T-helper 17 cell (primary cell): ENCODE results near the gene ACOXL. TPM values are rescaled to one million over a fixed set of nuclear protein-coding genes. Genes with fewer than 3 reads are reported as not detected.

ENCODE experiments used
- ATAC-seq: fragments of 150-1000 bp; cut with Tn5 transposase; 2 replicates; pipeline ENCODE4 v1.10.0; 2021; ENCODE audit warnings: mild to moderate bottlenecking, moderate library complexity
- DNase-seq, 3 donors: peaks; one replicate each; pipeline versions ENCODE4 v3.0.0 to v3.0.0-alpha.2; 2020 to 2021
- H3K9me3 ChIP-seq: one replicate; pipeline ENCODE4 v1.7.0; 2013; ENCODE audit warnings: low read length, mild to moderate bottlenecking; ENCODE audit not compliant: control insufficient read depth, poor library complexity, severe bottlenecking
- H3K27ac Mint-ChIP-seq: one replicate; pipeline ENCODE4 v1.8.0; 2022; ENCODE audit warnings: mild to moderate bottlenecking, moderate library complexity, mixed read lengths
- H3K27me3 Mint-ChIP-seq: one replicate; pipeline ENCODE4 v1.8.0; 2022; ENCODE audit warnings: mixed read lengths
- H3K36me3 Mint-ChIP-seq: one replicate; pipeline ENCODE4 v1.8.0; 2022; ENCODE audit warnings: low read depth, mixed read lengths
- H3K4me1 Mint-ChIP-seq: one replicate; pipeline ENCODE4 v1.8.0; 2022; ENCODE audit warnings: mild to moderate bottlenecking, mixed read lengths
- H3K4me3 Mint-ChIP-seq: one replicate; pipeline ENCODE4 v1.8.0; 2022; ENCODE audit warnings: mild to moderate bottlenecking, moderate library complexity, mixed read lengths
- total RNA-seq, 4 donors: library from RNA in 2 of 4; stranded (reverse) in 2 of 4; gene quantifications; one replicate each; pipeline ENCODE4 v1.2.3 and lab custom pipeline; 2022 to 2026

Gene ACOXL
- total RNA-seq, 2 donors from 2014 or later: not detected

GRCh38 chr2:110869472-110870446 is 137.4 kb downstream of the ACOXL start:
- H3K9me3 ChIP-seq: no peaks in the 10 kb centered on the region
- ATAC-seq (no peak), DNase-seq (no peak)
- peaks cover 2% of the 10 kb centered on the region for H3K36me3 Mint-ChIP-seq
- peaks cover 22% of the 10 kb centered on the region for H3K4me1 Mint-ChIP-seq
- no peak overlapping the region for H3K4me3 Mint-ChIP-seq
- no peak overlapping the region for H3K27ac Mint-ChIP-seq
- H3K27me3 Mint-ChIP-seq: peaks cover 24% of the 10 kb centered on the region

DNA sequence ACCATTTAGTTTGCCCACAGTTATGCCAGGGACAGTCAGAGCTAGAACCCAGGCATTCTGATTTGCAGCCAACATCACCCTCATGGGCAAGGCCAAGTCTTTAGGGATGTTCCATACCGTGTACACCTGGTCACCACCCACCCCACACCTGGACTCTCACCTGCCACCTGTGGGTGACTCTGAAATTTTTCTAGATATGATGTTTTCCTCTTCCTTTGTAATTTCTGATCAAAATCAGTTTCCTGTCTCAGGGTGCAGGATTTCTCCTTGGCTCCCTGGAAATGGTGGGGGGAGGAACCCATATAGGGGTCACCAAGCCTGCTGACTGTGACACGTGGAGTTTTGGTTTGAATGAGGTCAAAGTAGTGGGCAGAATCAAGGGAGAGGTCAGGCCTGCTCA is 138.2 kb downstream of the ACOXL start:
- ATAC-seq (no peak), DNase-seq (no peak)
- peaks cover 2% of the 10 kb centered on the region for H3K36me3 Mint-ChIP-seq
- peaks cover 24% of the 10 kb centered on the region for H3K27me3 Mint-ChIP-seq
- no peak overlapping the region for H3K4me3 Mint-ChIP-seq
- no peaks in the 10 kb centered on the region for H3K9me3 ChIP-seq
- H3K4me1 Mint-ChIP-seq: peaks cover 15% of the 10 kb centered on the region
- no peak overlapping the region for H3K27ac Mint-ChIP-seq

DNA sequence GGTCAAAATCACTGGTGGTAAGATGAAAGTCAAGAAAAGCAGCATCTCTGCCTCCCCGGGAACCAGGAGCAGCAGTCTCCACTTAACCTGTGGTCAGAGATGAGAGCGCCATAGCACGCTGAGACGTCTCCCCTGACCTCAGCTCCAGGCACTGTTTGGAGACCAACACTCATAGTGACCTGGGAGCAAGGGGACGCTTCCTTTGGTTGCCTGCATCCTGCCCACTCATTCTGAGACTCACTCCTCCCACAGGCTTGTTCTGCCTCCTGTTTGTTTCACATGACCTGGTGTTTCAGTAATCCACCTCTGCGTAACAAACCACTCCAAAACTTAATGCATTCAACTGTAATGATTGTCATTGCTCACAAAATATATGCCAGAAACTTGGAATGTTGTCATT is 139.3 kb downstream of the ACOXL start:
- H3K36me3 Mint-ChIP-seq: no peaks in the 10 kb centered on the region
- peaks cover 16% of the 10 kb centered on the region for H3K27me3 Mint-ChIP-seq
- no peak overlapping the region for H3K4me3 Mint-ChIP-seq
- ATAC-seq: no peak
- no peaks in the 10 kb centered on the region for H3K9me3 ChIP-seq
- H3K4me1 Mint-ChIP-seq: peaks cover 4% of the 10 kb centered on the region
- no peak overlapping the region for H3K27ac Mint-ChIP-seq
- no peak for DNase-seq

GRCh38 chr2:110872521-110872920 is 140.1 kb downstream of the ACOXL start:
- DNase-seq: no peak
- no peaks in the 10 kb centered on the region for H3K9me3 ChIP-seq
- no peak for ATAC-seq
- Mint-ChIP-seq H3K27me3 (peaks cover 13% of the 10 kb centered on the region), H3K4me1 (no peaks in the 10 kb centered on the region), H3K4me3 (no peak overlapping the region), H3K36me3 (no peaks in the 10 kb centered on the region), H3K27ac (no peak overlapping the region)

GRCh38 chr2:110873056-110873502 is 140.7 kb downstream of the ACOXL start:
- no peaks in the 10 kb centered on the region for H3K9me3 ChIP-seq
- Mint-ChIP-seq H3K4me1 (no peaks in the 10 kb centered on the region), H3K27me3 (peaks cover 16% of the 10 kb centered on the region), H3K4me3 (no peak overlapping the region), H3K36me3 (no peaks in the 10 kb centered on the region), H3K27ac (no peak overlapping the region)
- DNase-seq (no peak), ATAC-seq (no peak)

GRCh38 chr2:110873597-110874452 is 141.5 kb downstream of the ACOXL start:
- Mint-ChIP-seq H3K36me3 (no peaks in the 10 kb centered on the region), H3K27ac (no peak overlapping the region), H3K27me3 (peaks cover 11% of the 10 kb centered on the region), H3K4me3 (no peak overlapping the region), H3K4me1 (no peaks in the 10 kb centered on the region)
- ATAC-seq (no peak), DNase-seq (no peak)
- H3K9me3 ChIP-seq: no peaks in the 10 kb centered on the region

DNA sequence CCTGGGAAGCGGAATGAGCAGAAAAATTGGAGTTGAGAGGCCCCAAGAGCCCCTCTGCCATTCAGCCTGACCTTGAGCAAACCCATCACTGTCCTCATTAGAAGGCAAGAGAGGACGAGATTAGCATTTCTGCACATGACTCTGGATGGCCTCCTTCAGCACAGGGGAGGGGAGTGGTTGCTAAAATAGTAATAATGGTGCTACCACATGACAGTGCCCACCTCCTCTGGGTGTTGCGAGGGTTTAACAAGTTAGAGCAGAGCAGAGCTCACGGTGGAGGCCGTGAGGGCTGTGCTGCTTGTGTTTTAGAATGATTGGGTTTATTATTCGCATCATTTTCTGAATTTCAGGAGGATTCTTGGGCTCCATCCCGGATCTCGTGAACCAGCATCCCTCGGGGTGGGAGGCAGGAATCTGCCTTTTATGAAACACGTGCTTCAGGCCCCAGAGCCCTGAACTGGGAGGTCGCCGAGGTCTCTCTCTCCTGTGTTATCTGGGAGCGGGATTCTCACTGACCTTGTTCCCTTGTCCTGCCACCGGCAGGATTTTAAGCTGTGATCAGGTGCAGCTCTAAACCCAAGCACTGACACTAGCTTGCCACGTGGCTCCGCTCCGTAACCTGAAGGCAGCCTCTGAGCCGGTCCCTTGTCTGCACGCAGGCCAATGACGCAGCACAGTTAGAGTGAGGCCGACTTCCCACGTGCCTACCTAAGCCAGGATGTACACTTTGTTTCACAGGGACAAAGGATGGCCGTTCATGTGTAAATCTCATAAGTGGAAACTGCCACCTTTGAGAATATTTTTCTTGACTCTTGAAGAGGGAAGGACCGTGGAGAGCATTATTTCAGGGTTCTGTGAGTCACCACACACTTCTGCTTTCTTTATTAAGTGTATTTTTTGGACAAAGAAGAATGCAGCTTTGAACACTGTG is 142.3 kb downstream of the ACOXL start:
- DNase-seq (no peak), ATAC-seq (no peak)
- Mint-ChIP-seq H3K27ac (no peak overlapping the region), H3K4me3 (no peak overlapping the region), H3K36me3 (no peaks in the 10 kb centered on the region), H3K27me3 (peaks cover 20% of the 10 kb centered on the region), H3K4me1 (no peaks in the 10 kb centered on the region)
- H3K9me3 ChIP-seq: no peaks in the 10 kb centered on the region

- Mint-ChIP-seq H3K36me3 (no peaks in the 10 kb centered on the region), H3K4me1 (no peaks in the 10 kb centered on the region), H3K27ac (no peak overlapping the region), H3K4me3 (no peak overlapping the region), H3K27me3 (peaks cover 20% of the 10 kb centered on the region)
- DNase-seq (no peak), ATAC-seq (no peak)
- no peaks in the 10 kb centered on the region for H3K9me3 ChIP-seq
Observed at GRCh38 chr2:110875384-110875725, 143.0 kb downstream of the ACOXL start.

DNA sequence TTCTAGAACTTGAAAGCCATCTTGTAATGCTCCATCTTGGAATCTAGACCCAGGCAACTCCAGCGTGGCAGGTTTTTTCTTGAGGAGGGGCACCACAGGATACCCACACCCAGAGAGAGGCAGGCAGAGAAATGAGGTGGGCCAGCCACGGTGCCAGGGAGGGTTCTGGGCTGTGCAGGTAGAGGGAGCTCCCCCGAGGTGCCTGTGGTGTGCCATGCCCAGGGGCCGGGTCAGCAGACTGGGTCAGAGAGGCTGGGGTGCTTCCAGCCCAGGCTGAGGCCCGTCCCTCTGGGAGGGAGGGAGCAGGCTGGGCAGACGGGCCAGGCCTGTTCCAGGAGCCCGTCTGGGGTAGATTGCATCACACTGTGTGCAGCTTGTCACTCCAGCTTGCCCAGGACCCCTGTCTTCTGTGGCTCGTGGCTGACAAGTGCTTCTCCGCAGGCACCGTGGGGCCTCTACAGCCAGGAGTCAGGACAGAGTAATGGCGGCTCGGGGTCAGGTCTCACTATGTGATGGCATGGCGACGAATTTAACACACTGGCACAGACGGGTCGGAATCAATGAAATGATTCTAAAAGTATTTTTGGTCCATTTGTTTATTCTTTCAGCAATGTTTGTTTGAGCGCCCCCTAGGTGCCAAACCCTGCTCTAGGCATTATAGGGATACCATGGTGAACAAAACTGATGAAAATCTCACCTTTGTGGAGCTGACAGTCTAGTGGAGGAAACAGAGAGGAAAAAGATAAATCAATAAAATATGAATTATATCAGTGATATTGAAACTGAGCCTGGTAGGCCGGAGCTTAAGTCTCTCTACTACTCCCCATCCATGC is 144.0 kb downstream of the ACOXL start:
- ATAC-seq (no peak), DNase-seq (no peak)
- Mint-ChIP-seq H3K27ac (peak overlapping the region; percentile 54), H3K36me3 (no peaks in the 10 kb centered on the region), H3K4me3 (no peak overlapping the region), H3K27me3 (peaks cover 20% of the 10 kb centered on the region), H3K4me1 (no peaks in the 10 kb centered on the region)
- H3K9me3 ChIP-seq: no peaks in the 10 kb centered on the region

DNA sequence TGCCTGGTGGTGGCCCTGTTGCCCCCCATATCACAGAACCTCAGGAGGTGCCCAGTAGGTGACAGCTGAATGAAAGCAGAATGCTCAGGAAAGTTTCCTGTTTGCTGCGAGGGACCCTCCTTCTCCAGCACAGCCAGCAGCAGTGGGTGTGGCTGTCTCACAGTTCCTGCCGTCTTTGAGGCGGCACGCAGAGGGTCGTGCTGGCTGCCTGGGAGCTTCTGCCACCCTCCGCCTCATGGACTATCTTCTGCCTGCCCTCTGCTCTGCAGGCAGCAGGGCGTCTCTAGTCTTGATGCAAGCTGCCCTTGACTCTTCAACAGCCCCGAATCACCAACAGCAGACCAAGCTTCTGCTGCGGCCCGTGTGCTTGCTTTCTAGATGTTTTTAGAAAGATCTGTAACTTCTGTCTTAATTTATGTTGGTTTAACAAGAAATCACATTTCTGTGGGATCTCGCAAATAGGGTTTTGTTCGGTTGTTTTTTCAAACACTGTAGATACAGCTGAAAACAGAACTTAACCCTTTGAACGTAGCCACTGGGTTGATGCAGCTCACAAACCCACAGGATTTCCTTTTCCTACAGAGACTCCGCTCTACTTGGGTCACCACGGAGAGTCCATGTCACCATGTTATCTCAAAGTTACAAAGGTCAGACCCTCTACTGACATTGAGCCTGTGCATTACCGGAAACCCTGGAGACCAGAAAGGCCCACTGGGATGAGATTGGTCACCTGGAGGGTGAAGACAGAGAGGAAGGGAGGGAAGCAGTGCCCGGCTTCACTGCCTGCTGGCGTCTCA is 144.9 kb downstream of the ACOXL start:
- Mint-ChIP-seq H3K27me3 (peaks cover 20% of the 10 kb centered on the region), H3K4me1 (no peaks in the 10 kb centered on the region), H3K36me3 (no peaks in the 10 kb centered on the region), H3K4me3 (peak overlapping the region; percentile 47), H3K27ac (peak overlapping the region; percentile 54)
- ATAC-seq (no peak), DNase-seq (no peak)
- no peaks in the 10 kb centered on the region for H3K9me3 ChIP-seq

DNA sequence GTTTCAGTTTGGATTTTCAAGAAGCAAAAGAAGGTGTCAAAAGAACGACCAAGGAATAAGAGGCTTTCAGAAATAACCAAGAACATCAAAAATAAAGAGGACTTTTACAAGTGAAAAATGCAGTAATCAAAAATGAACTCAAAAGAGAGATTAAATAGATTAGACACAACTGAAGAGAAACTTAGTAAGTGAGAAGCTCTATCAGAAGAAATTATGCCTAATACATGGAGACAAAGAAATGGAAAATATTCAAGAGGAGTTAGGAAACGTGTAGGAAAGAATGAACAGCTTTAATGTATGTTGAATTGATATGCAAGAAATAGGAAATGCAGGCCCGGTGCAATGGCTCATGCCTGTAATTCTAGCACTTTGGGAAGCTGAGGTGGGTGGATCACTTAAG is 145.8 kb downstream of the ACOXL start:
- ATAC-seq: no peak
- peaks cover 20% of the 10 kb centered on the region for H3K27me3 Mint-ChIP-seq
- no peak overlapping the region for H3K27ac Mint-ChIP-seq

More for the DNA sequence above, 145.8 kb downstream of the ACOXL start:
- DNase-seq: no peak
- Mint-ChIP-seq H3K4me3 (no peak overlapping the region), H3K4me1 (no peaks in the 10 kb centered on the region), H3K36me3 (no peaks in the 10 kb centered on the region)
- H3K9me3 ChIP-seq: no peaks in the 10 kb centered on the region
